GM18499 (cell line): ENCODE measurements around the gene IL1R2.

Experiments
- ATAC-seq: cut with Tn5 transposase; IDR thresholded peaks from one replicate; pipeline ENCODE4 v1.9.1; 2021; ENCODE audit warnings: moderate number of reproducible peaks; ENCODE audit not compliant: insufficient read depth, unreplicated experiment

The IL1R2 gene

GRCh38 chr2:101972621-101973434 is 18.9 kb upstream of the IL1R2 start:
- ATAC-seq: no peak

- ATAC-seq: no peak
Measured at GRCh38 chr2:101974663-101975062, 17.1 kb upstream of the IL1R2 start.

- no peak for ATAC-seq
Measured at GRCh38 chr2:101975171-101975870, 16.4 kb upstream of the IL1R2 start.

GRCh38 chr2:101976891-101977290 is 14.9 kb upstream of the IL1R2 start:
- no peak for ATAC-seq

GRCh38 chr2:101980368-101980767 is 11.4 kb upstream of the IL1R2 start:
- ATAC-seq: no peak

GRCh38 chr2:101981066-101981465 is 10.7 kb upstream of the IL1R2 start:
- no peak for ATAC-seq

- no peak for ATAC-seq
Measured at GRCh38 chr2:101981504-101981903, 10.3 kb upstream of the IL1R2 start.

GRCh38 chr2:101982495-101983029 is 9.2 kb upstream of the IL1R2 start:
- ATAC-seq: no peak

- no peak for ATAC-seq
Measured at GRCh38 chr2:101983486-101983885, 8.3 kb upstream of the IL1R2 start.

- no peak for ATAC-seq
Measured at GRCh38 chr2:101983928-101984327, 7.8 kb upstream of the IL1R2 start.

GRCh38 chr2:101984656-101985055 is 7.1 kb upstream of the IL1R2 start:
- no peak for ATAC-seq

- ATAC-seq: no peak
Measured at GRCh38 chr2:101985101-101985792, 6.5 kb upstream of the IL1R2 start.

GRCh38 chr2:101985793-101986164 is 6.0 kb upstream of the IL1R2 start:
- no peak for ATAC-seq

GRCh38 chr2:101986376-101986775 is 5.4 kb upstream of the IL1R2 start:
- ATAC-seq: no peak

GRCh38 chr2:101986804-101987740 is 4.7 kb upstream of the IL1R2 start:
- no peak for ATAC-seq

GRCh38 chr2:101987832-101988231 is 3.9 kb upstream of the IL1R2 start:
- no peak for ATAC-seq

GRCh38 chr2:101988541-101988940 is 3.2 kb upstream of the IL1R2 start:
- ATAC-seq: no peak

- ATAC-seq: no peak
Measured at GRCh38 chr2:101989740-101990460, 1.9 kb upstream of the IL1R2 start.

GRCh38 chr2:101993772-101994171 is 2.0 kb downstream of the IL1R2 start:
- ATAC-seq: no peak
